Thyroid gland (tissue), 4 donors: ENCODE measurements around the gene FEZF2.

Experiments
- POLR2A ChIP-seq, 2 donors: fragments of 450-650 bp; IDR thresholded peaks; one replicate each; pipeline ENCODE4 v1.6.1; 2017; ENCODE audit warnings: antibody characterized with exemption in 2 of 2, mild to moderate bottlenecking in 2 of 2, moderate library complexity in 1 of 2
- TF ChIP-seq, protein P1 (sequence below), 6 experiments: fragments of 200-600 bp in 3 of 6; fragments of 450-650 bp in 3 of 6; sonication (generic) in 3 of 6; IDR thresholded peaks; one replicate each; pipeline ENCODE4 v1.5.1; 2016 to 2019; ENCODE audit warnings: antibody characterized with exemption in 6 of 6, mild to moderate bottlenecking in 2 of 6, inconsistent platforms in 1 of 6, moderate library complexity in 1 of 6

DNA sequence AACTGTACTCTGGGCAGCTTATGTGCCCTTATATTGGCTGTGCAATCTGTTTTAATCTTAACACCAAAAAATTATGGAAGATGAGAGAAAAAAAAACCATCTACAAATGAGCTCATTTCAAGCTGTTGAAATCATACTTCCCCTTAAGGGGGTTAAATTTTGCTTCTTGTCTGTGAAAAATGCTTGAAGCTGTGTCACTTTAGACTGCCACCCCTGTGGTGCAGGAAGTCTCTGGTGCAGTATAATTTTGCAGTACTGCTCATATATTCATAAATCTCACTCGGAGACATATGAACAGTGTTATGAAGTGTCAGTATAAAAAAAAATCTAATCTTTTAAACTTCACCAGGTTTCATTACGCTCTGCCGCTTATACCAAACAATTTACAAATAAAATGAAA is 30.4 kb upstream of the FEZF2 start:
- TF ChIP-seq POLR2A (IDR thresholded peaks at IDR 0.05) = no peak
- TF ChIP-seq, protein P1, sequence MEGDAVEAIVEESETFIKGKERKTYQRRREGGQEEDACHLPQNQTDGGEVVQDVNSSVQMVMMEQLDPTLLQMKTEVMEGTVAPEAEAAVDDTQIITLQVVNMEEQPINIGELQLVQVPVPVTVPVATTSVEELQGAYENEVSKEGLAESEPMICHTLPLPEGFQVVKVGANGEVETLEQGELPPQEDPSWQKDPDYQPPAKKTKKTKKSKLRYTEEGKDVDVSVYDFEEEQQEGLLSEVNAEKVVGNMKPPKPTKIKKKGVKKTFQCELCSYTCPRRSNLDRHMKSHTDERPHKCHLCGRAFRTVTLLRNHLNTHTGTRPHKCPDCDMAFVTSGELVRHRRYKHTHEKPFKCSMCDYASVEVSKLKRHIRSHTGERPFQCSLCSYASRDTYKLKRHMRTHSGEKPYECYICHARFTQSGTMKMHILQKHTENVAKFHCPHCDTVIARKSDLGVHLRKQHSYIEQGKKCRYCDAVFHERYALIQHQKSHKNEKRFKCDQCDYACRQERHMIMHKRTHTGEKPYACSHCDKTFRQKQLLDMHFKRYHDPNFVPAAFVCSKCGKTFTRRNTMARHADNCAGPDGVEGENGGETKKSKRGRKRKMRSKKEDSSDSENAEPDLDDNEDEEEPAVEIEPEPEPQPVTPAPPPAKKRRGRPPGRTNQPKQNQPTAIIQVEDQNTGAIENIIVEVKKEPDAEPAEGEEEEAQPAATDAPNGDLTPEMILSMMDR (IDR thresholded peaks at IDR 0.05) = no peak
